Measurements from ENCODE around the gene S100B.

- TF ChIP-seq CTCF (IDR thresholded peaks at IDR 0.05; ENCODE audit: borderline replicate concordance, extremely low read depth, low read length, poor library complexity, severe bottlenecking): no peak
- no peak for TF ChIP-seq EZH2 (IDR thresholded peaks at IDR 0.05; ENCODE audit: borderline replicate concordance, low read depth, low read length, severe bottlenecking)
These were observed 44.5 kb upstream of the S100B start for GRCh38 chr21:46649356-46649755.

Data from DND-41 (cell line).